Mucosa of rectum (tissue), 2 donors: ENCODE data around the gene VAMP1.
"Not testable (repeated sequence)": the region's sequence is repeated elsewhere in the genome, so short reads cannot be mapped to it uniquely, and the experiment has no call there.

Experiments
- H3K27ac ChIP-seq, 2 donors: one replicate each; pipeline ENCODE4 v1.7.0; 2013; ENCODE audit warnings: inconsistent platforms in 2 of 2, low read depth in 2 of 2, low read length in 2 of 2
- H3K27me3 ChIP-seq, 2 donors: one replicate each; pipeline ENCODE4 v1.7.0; 2013; ENCODE audit warnings: low read length in 2 of 2; ENCODE audit not compliant: control insufficient read depth in 2 of 2, insufficient read depth in 2 of 2
- H3K36me3 ChIP-seq, 2 donors: one replicate each; pipeline ENCODE4 v1.7.0; 2013; ENCODE audit warnings: low read length in 2 of 2; ENCODE audit not compliant: control insufficient read depth in 2 of 2, insufficient read depth in 2 of 2
- H3K4me1 ChIP-seq, 2 donors: one replicate each; pipeline ENCODE4 v1.7.0; 2013; ENCODE audit warnings: low read length in 2 of 2, mild to moderate bottlenecking in 1 of 2; ENCODE audit not compliant: control insufficient read depth in 2 of 2, insufficient read depth in 2 of 2
- H3K4me3 ChIP-seq, 2 donors: one replicate each; pipeline ENCODE4 v1.7.0; 2013; ENCODE audit warnings: low read length in 2 of 2
- H3K9ac ChIP-seq, 2 donors: one replicate each; pipeline ENCODE4 v1.7.0; 2013; ENCODE audit warnings: low read length in 2 of 2, low read depth in 1 of 2, mild to moderate bottlenecking in 1 of 2
- H3K9me3 ChIP-seq, 2 donors: one replicate each; pipeline ENCODE4 v1.7.0; 2013; ENCODE audit warnings: low read length in 2 of 2; ENCODE audit not compliant: control insufficient read depth in 2 of 2
- donor health status: healthy.
- donor health status: Normal muscosa, but diverticular disease.

The VAMP1 gene

GRCh38 chr12:6469609-6470374, 685 bp downstream of the VAMP1 start:
- H3K4me1 ChIP-seq: peaks cover 18 to 30% of the 10 kb centered on the region in 2 donors
- peaks cover 11 to 16% of the 10 kb centered on the region in 2 donors for H3K36me3 ChIP-seq
- no peaks in the 10 kb centered on the region for H3K9me3 ChIP-seq
- H3K9ac ChIP-seq: peak overlapping the region; percentile 79 to 87
- H3K27ac ChIP-seq: peak overlapping the region; percentile 97
- H3K4me3 ChIP-seq: peak overlapping the region; percentile 75 to 85
- H3K27me3 ChIP-seq: no peaks in the 10 kb centered on the region

GRCh38 chr12:6469092-6469491, 1.4 kb downstream of the VAMP1 start:
- H3K4me3 ChIP-seq: peak overlapping the region; percentile 33 to 85
- H3K4me1 ChIP-seq: peaks cover 18 to 30% of the 10 kb centered on the region in 2 donors
- no peaks in the 10 kb centered on the region for H3K27me3 ChIP-seq
- H3K9ac ChIP-seq: peak overlapping the region in 1 of 2 donors; percentile 34
- H3K27ac ChIP-seq: no peak overlapping the region
- no peaks in the 10 kb centered on the region for H3K9me3 ChIP-seq
- peaks cover 18 to 23% of the 10 kb centered on the region in 2 donors for H3K36me3 ChIP-seq

- H3K4me1 ChIP-seq: peaks cover 20 to 32% of the 10 kb centered on the region in 2 donors
- peak overlapping the region in 1 of 2 donors; percentile 20 for H3K27ac ChIP-seq
- peak overlapping the region in 1 of 2 donors; percentile 85 for H3K4me3 ChIP-seq
- H3K9me3 ChIP-seq: no peaks in the 10 kb centered on the region
- no peaks in the 10 kb centered on the region for H3K27me3 ChIP-seq
- no peak overlapping the region for H3K9ac ChIP-seq
- H3K36me3 ChIP-seq: peaks cover 26 to 30% of the 10 kb centered on the region in 2 donors
Measured at GRCh38 chr12:6468283-6468575, 2.2 kb downstream of the VAMP1 start.

GRCh38 chr12:6467571-6468282, 2.8 kb downstream of the VAMP1 start:
- H3K4me3 ChIP-seq, H3K27ac ChIP-seq, H3K9me3 ChIP-seq, H3K9ac ChIP-seq, H3K27me3 ChIP-seq: not testable (repeated sequence)
- Histone ChIP-seq H3K4me1 (peaks cover 24 to 37% of the 10 kb centered on the region in 2 donors), H3K36me3 (peaks cover 31 to 35% of the 10 kb centered on the region in 2 donors)

GRCh38 chr12:6466751-6467150, 3.7 kb downstream of the VAMP1 start:
- Histone ChIP-seq H3K36me3 (peaks cover 40 to 45% of the 10 kb centered on the region in 2 donors), H3K4me1 (peaks cover 33 to 42% of the 10 kb centered on the region in 2 donors)
- H3K27me3 ChIP-seq, H3K27ac ChIP-seq, H3K4me3 ChIP-seq, H3K9ac ChIP-seq, H3K9me3 ChIP-seq: not testable (repeated sequence)

GRCh38 chr12:6466184-6466573, 4.3 kb downstream of the VAMP1 start:
- Histone ChIP-seq H3K4me1 (peaks cover 39 to 42% of the 10 kb centered on the region in 2 donors), H3K27me3 (no peaks in the 10 kb centered on the region), H3K4me3 (no peak overlapping the region), H3K27ac (no peak overlapping the region), H3K9ac (no peak overlapping the region), H3K36me3 (peaks cover 46 to 50% of the 10 kb centered on the region in 2 donors), H3K9me3 (no peaks in the 10 kb centered on the region)

GRCh38 chr12:6465467-6466183, 4.9 kb downstream of the VAMP1 start:
- Histone ChIP-seq H3K27me3 (no peaks in the 10 kb centered on the region), H3K4me3 (no peak overlapping the region), H3K9me3 (no peaks in the 10 kb centered on the region), H3K27ac (no peak overlapping the region), H3K4me1 (peaks cover 40 to 43% of the 10 kb centered on the region in 2 donors), H3K9ac (no peak overlapping the region), H3K36me3 (peaks cover 52 to 56% of the 10 kb centered on the region in 2 donors)

- H3K4me1 ChIP-seq: peaks cover 36 to 42% of the 10 kb centered on the region in 2 donors
- H3K36me3 ChIP-seq: peaks cover 58 to 61% of the 10 kb centered on the region in 2 donors
Measured at GRCh38 chr12:6464531-6464930, 5.9 kb downstream of the VAMP1 start.

GRCh38 chr12:6463858-6464257, 6.6 kb downstream of the VAMP1 start:
- H3K36me3 ChIP-seq: peaks cover 64 to 68% of the 10 kb centered on the region in 2 donors
- no peak overlapping the region for H3K4me3 ChIP-seq
- no peaks in the 10 kb centered on the region for H3K27me3 ChIP-seq
- no peak overlapping the region for H3K9ac ChIP-seq
- H3K4me1 ChIP-seq: peaks cover 31 to 42% of the 10 kb centered on the region in 2 donors
- no peak overlapping the region for H3K27ac ChIP-seq
- no peaks in the 10 kb centered on the region for H3K9me3 ChIP-seq

More at GRCh38 chr12:6464531-6464930, 5.9 kb downstream of the VAMP1 start:
- Histone ChIP-seq H3K9me3 (no peaks in the 10 kb centered on the region), H3K4me3 (no peak overlapping the region), H3K9ac (no peak overlapping the region), H3K27ac (peak overlapping the region in 1 of 2 donors; percentile 11), H3K27me3 (no peaks in the 10 kb centered on the region)

GRCh38 chr12:6463216-6463615, 7.3 kb downstream of the VAMP1 start:
- Histone ChIP-seq H3K4me1 (peaks cover 25 to 40% of the 10 kb centered on the region in 2 donors), H3K9me3 (no peaks in the 10 kb centered on the region), H3K9ac (no peak overlapping the region), H3K4me3 (peak overlapping the region in 1 of 2 donors; percentile 3), H3K36me3 (peaks cover 70 to 74% of the 10 kb centered on the region in 2 donors), H3K27me3 (no peaks in the 10 kb centered on the region), H3K27ac (peak overlapping the region in 1 of 2 donors; percentile 82)
